HG03175 (cell line): ENCODE results near the gene NFIB.

ENCODE experiments used
- ATAC-seq: cut with Tn5 transposase; IDR thresholded peaks from one replicate; pipeline ENCODE4 v1.9.1; 2021; ENCODE audit warnings: mild to moderate bottlenecking, moderate library complexity; ENCODE audit not compliant: unreplicated experiment

NFIB gene

GRCh38 chr9:14158916-14159315 lies 155.0 kb downstream of the NFIB start:
- no peak for ATAC-seq

- no peak for ATAC-seq
Observed at GRCh38 chr9:14158136-14158813, 155.7 kb downstream of the NFIB start.

GRCh38 chr9:14157191-14157590 lies 156.8 kb downstream of the NFIB start:
- no peak for ATAC-seq

- peak; percentile 95 for ATAC-seq
Observed at GRCh38 chr9:14156046-14156445, 157.9 kb downstream of the NFIB start.

GRCh38 chr9:14155237-14155636 lies 158.7 kb downstream of the NFIB start:
- ATAC-seq, result no peak

- no peak for ATAC-seq
Observed at GRCh38 chr9:14153310-14153720, 160.6 kb downstream of the NFIB start.

GRCh38 chr9:14151451-14151850 lies 162.5 kb downstream of the NFIB start:
- ATAC-seq, result no peak

GRCh38 chr9:14148501-14149103 lies 165.3 kb downstream of the NFIB start:
- ATAC-seq, result no peak

GRCh38 chr9:14147738-14148137 lies 166.2 kb downstream of the NFIB start:
- ATAC-seq, result no peak

- ATAC-seq, result no peak
Observed at GRCh38 chr9:14146201-14146874, 167.6 kb downstream of the NFIB start.

- no peak for ATAC-seq
Observed at GRCh38 chr9:14144215-14144614, 169.7 kb downstream of the NFIB start.

GRCh38 chr9:14141699-14142098 lies 172.2 kb downstream of the NFIB start:
- no peak for ATAC-seq

- no peak for ATAC-seq
Observed at GRCh38 chr9:14140096-14140697, 173.7 kb downstream of the NFIB start.

GRCh38 chr9:14139287-14139686 lies 174.7 kb downstream of the NFIB start:
- ATAC-seq, result no peak

GRCh38 chr9:14136646-14137370 lies 177.1 kb downstream of the NFIB start:
- no peak for ATAC-seq

- no peak for ATAC-seq
Observed at GRCh38 chr9:14136047-14136635, 177.8 kb downstream of the NFIB start.

- ATAC-seq, result no peak
Observed at GRCh38 chr9:14135421-14135820, 178.5 kb downstream of the NFIB start.

GRCh38 chr9:14133394-14133793 lies 180.5 kb downstream of the NFIB start:
- ATAC-seq, result no peak

GRCh38 chr9:14132775-14133174 lies 181.2 kb downstream of the NFIB start:
- no peak for ATAC-seq

- ATAC-seq, result no peak
Observed at GRCh38 chr9:14131356-14132088, 182.4 kb downstream of the NFIB start.
